Neural progenitor cell (in vitro differentiated cells): Measurements from ENCODE around the gene JAG1. TPM values are rescaled to one million over a fixed set of nuclear protein-coding genes. Genes with fewer than 3 reads are reported as not detected.

ENCODE experiments used
- DNase-seq: peaks from one replicate; pipeline ENCODE4 v3.0.0-alpha.2; 2016; ENCODE audit warnings: low spot score
- H2AFZ ChIP-seq: fragments of 200-600 bp; sonication (generic); replicated peaks from 2 replicates; pipeline ENCODE4 v1.6.1; 2016; ENCODE audit warnings: antibody characterized with exemption
- H3F3A ChIP-seq: fragments of 200-600 bp; sonication (generic); 2 replicates; pipeline ENCODE4 v1.6.1; 2016; ENCODE audit warnings: antibody characterized with exemption, low read depth
- H3K27ac ChIP-seq: fragments of 200-600 bp; sonication (generic); 2 replicates; pipeline ENCODE4 v1.5.1; 2016; ENCODE audit warnings: mild to moderate bottlenecking
- H3K27me3 ChIP-seq: fragments of 200-600 bp; sonication (generic); 2 replicates; pipeline ENCODE4 v1.6.1; 2016; ENCODE audit warnings: mild to moderate bottlenecking, moderate library complexity
- H3K36me3 ChIP-seq: fragments of 200-600 bp; sonication (generic); 2 replicates; pipeline ENCODE4 v1.5.1; 2016
- H3K4me1 ChIP-seq: fragments of 200-600 bp; sonication (generic); 2 replicates; pipeline ENCODE4 v1.6.1; 2016; ENCODE audit warnings: mixed run types
- H3K4me2 ChIP-seq: fragments of 200-600 bp; sonication (generic); 2 replicates; pipeline ENCODE4 v1.6.1; 2016
- H3K4me3 ChIP-seq: fragments of 200-600 bp; sonication (generic); 2 replicates; pipeline ENCODE4 v1.5.1; 2016
- H3K79me2 ChIP-seq: fragments of 200-600 bp; sonication (generic); 2 replicates; pipeline ENCODE4 v1.6.1; 2016; ENCODE audit warnings: low read depth
- H3K9ac ChIP-seq: fragments of 200-600 bp; sonication (generic); 2 replicates; pipeline ENCODE4 v1.6.1; 2016
- H3K9me3 ChIP-seq: fragments of 200-600 bp; sonication (generic); 2 replicates; pipeline ENCODE4 v1.5.1; 2016; ENCODE audit warnings: low read depth
- H4K20me1 ChIP-seq: fragments of 200-600 bp; sonication (generic); 2 replicates; pipeline ENCODE4 v1.6.1; 2016; ENCODE audit warnings: low read depth
- H3K27ac Mint-ChIP-seq: 3 replicates; pipeline ENCODE4 v1.8.0; 2021; ENCODE audit warnings: mixed read lengths
- H3K27me3 Mint-ChIP-seq: 2 replicates; pipeline ENCODE4 v1.8.0; 2022; ENCODE audit warnings: low read depth, mild to moderate bottlenecking, inconsistent platforms, moderate library complexity, mixed read lengths; ENCODE audit not compliant: insufficient read depth
- H3K36me3 Mint-ChIP-seq: 3 replicates; pipeline ENCODE4 v1.8.0; 2021; ENCODE audit warnings: mixed read lengths
- H3K4me1 Mint-ChIP-seq: 3 replicates; pipeline ENCODE4 v1.8.0; 2021; ENCODE audit warnings: mixed read lengths
- H3K4me3 Mint-ChIP-seq: 3 replicates; pipeline ENCODE4 v1.8.0; 2021; ENCODE audit warnings: mild to moderate bottlenecking, moderate library complexity, mixed read lengths
- H3K9me3 Mint-ChIP-seq: 3 replicates; pipeline ENCODE4 v1.8.0; 2020; ENCODE audit warnings: mixed read lengths
- CTCF ChIP-seq: fragments of 200-600 bp; sonication (generic); IDR thresholded peaks from 2 replicates; pipeline ENCODE4 v1.5.1; 2017; ENCODE audit warnings: antibody characterized with exemption, mild to moderate bottlenecking
- EZH2 ChIP-seq: fragments of 200-600 bp; sonication (generic); IDR thresholded peaks from 2 replicates; pipeline ENCODE4 v1.6.1; 2017; ENCODE audit warnings: antibody characterized with exemption, mild to moderate bottlenecking, moderate library complexity
- EZH2phosphoT487 ChIP-seq: fragments of 200-600 bp; sonication (generic); IDR thresholded peaks from 2 replicates; pipeline ENCODE4 v1.6.1; 2017; ENCODE audit warnings: antibody characterized with exemption
- total RNA-seq: library from RNA; depleted of rRNA; stranded (reverse); fragments of >200 nt; gene quantifications from 2 replicates; pipeline ENCODE4 v1.2.3, GENCODE V29; 2015; ENCODE audit warnings: low replicate concordance

JAG1 gene
- total RNA-seq, 1 donor from 2014 or later = 129 TPM

GRCh38 chr20:10610251-10610650 is 63.5 kb downstream of the JAG1 start:
- no peak overlapping the region for H3K9ac ChIP-seq
- Mint-ChIP-seq H3K9me3 (peaks cover 4% of the 10 kb centered on the region), H3K36me3 (peaks cover 20% of the 10 kb centered on the region), H3K4me3 (no peak overlapping the region), H3K27ac (no peak overlapping the region), H3K27me3 (peaks cover 5% of the 10 kb centered on the region), H3K4me1 (peaks cover 24% of the 10 kb centered on the region)
- H3K27me3 ChIP-seq = no peaks in the 10 kb centered on the region
- TF ChIP-seq EZH2 (no peak), EZH2phosphoT487 (no peak), CTCF (no peak)
- H3K4me2 ChIP-seq = no peak overlapping the region
- H3F3A ChIP-seq = no peaks in the 10 kb centered on the region
- H2AFZ ChIP-seq = no peak overlapping the region
- no peak overlapping the region for H3K4me3 ChIP-seq
- H3K27ac ChIP-seq = no peak overlapping the region
- peaks cover 11% of the 10 kb centered on the region for H3K4me1 ChIP-seq
- H3K9me3 ChIP-seq = no peaks in the 10 kb centered on the region
- no peaks in the 10 kb centered on the region for H4K20me1 ChIP-seq
- DNase-seq = no peak
- H3K79me2 ChIP-seq = no peaks in the 10 kb centered on the region
- H3K36me3 ChIP-seq = no peaks in the 10 kb centered on the region

GRCh38 chr20:10609770-10610169 is 64.0 kb downstream of the JAG1 start:
- Histone ChIP-seq H3K9me3 (no peaks in the 10 kb centered on the region), H3K27me3 (no peaks in the 10 kb centered on the region), H3K9ac (no peak overlapping the region), H3K36me3 (no peaks in the 10 kb centered on the region), H3K4me1 (peaks cover 15% of the 10 kb centered on the region), H3K4me2 (no peak overlapping the region), H3K27ac (no peak overlapping the region), H3K4me3 (no peak overlapping the region), H2AFZ (no peak overlapping the region), H3F3A (peaks cover 5% of the 10 kb centered on the region), H4K20me1 (no peaks in the 10 kb centered on the region), H3K79me2 (no peaks in the 10 kb centered on the region)
- Mint-ChIP-seq H3K27ac (no peak overlapping the region), H3K27me3 (peaks cover 5% of the 10 kb centered on the region), H3K9me3 (peaks cover 2% of the 10 kb centered on the region), H3K4me3 (no peak overlapping the region), H3K36me3 (peaks cover 17% of the 10 kb centered on the region), H3K4me1 (peaks cover 29% of the 10 kb centered on the region)
- TF ChIP-seq EZH2 (no peak), CTCF (no peak), EZH2phosphoT487 (no peak)
- no peak for DNase-seq

GRCh38 chr20:10609276-10609675 is 64.5 kb downstream of the JAG1 start:
- Mint-ChIP-seq H3K36me3 (peaks cover 17% of the 10 kb centered on the region), H3K4me1 (peaks cover 33% of the 10 kb centered on the region), H3K4me3 (no peak overlapping the region), H3K9me3 (peaks cover 2% of the 10 kb centered on the region), H3K27me3 (peaks cover 5% of the 10 kb centered on the region), H3K27ac (no peak overlapping the region)
- no peak overlapping the region for H3K9ac ChIP-seq
- TF ChIP-seq EZH2phosphoT487 (no peak), EZH2 (no peak), CTCF (no peak)
- no peak overlapping the region for H3K4me3 ChIP-seq
- no peak overlapping the region for H2AFZ ChIP-seq
- no peaks in the 10 kb centered on the region for H4K20me1 ChIP-seq
- H3K79me2 ChIP-seq = no peaks in the 10 kb centered on the region
- H3K36me3 ChIP-seq = no peaks in the 10 kb centered on the region
- H3K9me3 ChIP-seq = no peaks in the 10 kb centered on the region
- H3K4me1 ChIP-seq = peaks cover 18% of the 10 kb centered on the region
- H3K27me3 ChIP-seq = no peaks in the 10 kb centered on the region
- peaks cover 10% of the 10 kb centered on the region for H3F3A ChIP-seq
- DNase-seq = no peak
- no peak overlapping the region for H3K27ac ChIP-seq
- no peak overlapping the region for H3K4me2 ChIP-seq
